IPS-20b (cell line): ENCODE data around the gene USP10.

ENCODE experiments used
- H3K27ac ChIP-seq: one replicate; pipeline ENCODE4 v1.5.1; 2013; ENCODE audit warnings: low read length
- H3K27me3 ChIP-seq: 2 replicates; pipeline ENCODE4 v1.6.1; 2013; ENCODE audit warnings: mild to moderate bottlenecking, low read length, inconsistent platforms; ENCODE audit not compliant: insufficient read depth
- H3K36me3 ChIP-seq: 2 replicates; pipeline ENCODE4 v1.6.1; 2013; ENCODE audit warnings: low read depth, mild to moderate bottlenecking, inconsistent platforms, low read length, moderate library complexity; ENCODE audit not compliant: insufficient read depth
- H3K4me1 ChIP-seq: 2 replicates; pipeline ENCODE4 v1.6.1; 2013; ENCODE audit warnings: mild to moderate bottlenecking, control low read depth, inconsistent platforms, low read length, moderate library complexity; ENCODE audit not compliant: insufficient read depth
- H3K4me3 ChIP-seq: 2 replicates; pipeline ENCODE4 v1.5.1; 2013; ENCODE audit warnings: mild to moderate bottlenecking, low read length, inconsistent platforms
- H3K9ac ChIP-seq: 2 replicates; pipeline ENCODE4 v1.6.1; 2013; ENCODE audit warnings: low read depth, mild to moderate bottlenecking, inconsistent platforms, low read length, moderate library complexity
- H3K9me3 ChIP-seq: 2 replicates; pipeline ENCODE4 v1.6.1; 2013; ENCODE audit warnings: mild to moderate bottlenecking, low read depth, low read length, inconsistent platforms; ENCODE audit not compliant: insufficient read depth

The USP10 gene

GRCh38 chr16:84807776-84808175, 108.0 kb downstream of the USP10 start:
- no peaks in the 10 kb centered on the region for H3K36me3 ChIP-seq
- H3K4me1 ChIP-seq = no peaks in the 10 kb centered on the region
- H3K27ac ChIP-seq = no peak overlapping the region
- H3K27me3 ChIP-seq = peaks cover 7% of the 10 kb centered on the region; the same call in 1 of the 2 replicates
- H3K9ac ChIP-seq = no peak overlapping the region
- no peaks in the 10 kb centered on the region for H3K9me3 ChIP-seq
- no peak overlapping the region for H3K4me3 ChIP-seq

- Histone ChIP-seq H3K4me1 (no peaks in the 10 kb centered on the region), H3K4me3 (no peak overlapping the region)
These were observed 109.0 kb downstream of the USP10 start for GRCh38 chr16:84808826-84809225.

GRCh38 chr16:84810518-84811273, 110.9 kb downstream of the USP10 start:
- Histone ChIP-seq H3K9ac (no peak overlapping the region), H3K4me1 (no peaks in the 10 kb centered on the region), H3K27me3 (peaks cover 7% of the 10 kb centered on the region; the same call in 1 of the 2 replicates), H3K9me3 (no peaks in the 10 kb centered on the region), H3K27ac (no peak overlapping the region), H3K4me3 (no peak overlapping the region), H3K36me3 (no peaks in the 10 kb centered on the region)

More at GRCh38 chr16:84808826-84809225, 109.0 kb downstream of the USP10 start:
- Histone ChIP-seq H3K36me3 (no peaks in the 10 kb centered on the region), H3K27ac (no peak overlapping the region), H3K9ac (no peak overlapping the region), H3K9me3 (no peaks in the 10 kb centered on the region), H3K27me3 (peaks cover 7% of the 10 kb centered on the region; the same call in 1 of the 2 replicates)

- Histone ChIP-seq H3K27me3 (peaks cover 7% of the 10 kb centered on the region; the same call in 1 of the 2 replicates), H3K4me1 (no peaks in the 10 kb centered on the region), H3K27ac (no peak overlapping the region), H3K36me3 (no peaks in the 10 kb centered on the region), H3K4me3 (no peak overlapping the region), H3K9ac (no peak overlapping the region), H3K9me3 (no peaks in the 10 kb centered on the region)
These were observed 111.7 kb downstream of the USP10 start for GRCh38 chr16:84811529-84811928.

DNA sequence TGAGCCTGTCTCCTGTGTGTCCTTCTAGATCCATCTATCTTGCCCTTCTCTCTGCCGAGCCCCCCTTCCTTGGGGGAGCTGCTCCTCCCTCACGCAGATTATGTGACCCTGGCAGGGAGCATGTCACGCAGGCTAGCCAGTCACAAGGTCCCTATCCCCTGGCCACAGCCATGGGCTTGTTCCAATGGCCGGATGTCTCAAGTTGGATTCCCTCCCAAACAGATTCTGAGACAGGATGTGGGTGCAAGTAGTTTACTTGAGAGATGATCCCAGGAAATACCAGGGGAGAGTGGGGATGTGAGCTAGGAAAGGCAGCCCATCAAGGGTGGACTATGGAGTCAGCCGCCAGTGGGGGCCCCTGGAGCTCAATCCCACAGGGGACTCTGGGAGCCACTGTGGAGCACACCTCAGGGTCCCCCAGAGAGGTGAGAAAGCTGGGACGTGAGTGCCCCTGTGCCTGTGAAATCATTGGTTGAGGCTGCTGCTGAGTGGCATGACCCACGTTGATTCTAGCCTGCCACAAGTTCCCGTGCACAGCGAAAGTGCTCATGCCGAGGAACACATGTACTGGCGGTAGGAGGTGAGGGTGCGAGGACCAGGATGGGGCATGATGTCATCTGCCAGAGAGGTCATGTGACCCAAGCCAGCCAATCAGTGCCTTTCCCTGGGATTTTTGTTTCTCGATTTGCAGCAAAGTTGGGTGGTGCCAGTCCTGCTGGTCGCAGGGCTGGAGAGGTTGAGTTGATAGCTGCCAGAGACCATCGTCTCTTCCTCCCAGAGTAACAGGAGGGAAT, 113.5 kb downstream of the USP10 start:
- Histone ChIP-seq H3K9me3 (no peaks in the 10 kb centered on the region), H3K9ac (no peak overlapping the region), H3K27me3 (peaks cover 22% of the 10 kb centered on the region), H3K27ac (no peak overlapping the region), H3K4me3 (no peak overlapping the region), H3K36me3 (no peaks in the 10 kb centered on the region), H3K4me1 (no peaks in the 10 kb centered on the region)

DNA sequence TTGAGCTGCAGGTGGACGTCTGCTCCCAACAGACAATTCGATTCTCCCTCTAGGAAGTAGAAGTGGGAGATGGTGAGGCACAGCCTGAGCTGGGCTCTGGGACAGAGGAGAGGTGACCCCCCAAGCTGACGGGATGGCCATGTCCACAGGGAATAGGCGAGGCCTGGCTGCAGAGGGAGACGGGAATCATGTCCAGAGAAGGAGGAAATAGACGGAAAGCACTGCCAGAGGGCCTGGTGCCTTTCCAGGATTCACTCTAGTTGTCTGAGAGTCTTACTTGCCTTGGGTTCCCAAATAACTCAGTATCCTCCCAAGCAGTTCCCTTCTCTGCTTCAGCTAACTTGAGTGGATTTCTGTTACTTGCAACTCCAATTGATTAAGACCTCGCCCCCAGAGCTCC, 115.7 kb downstream of the USP10 start:
- Histone ChIP-seq H3K27ac (no peak overlapping the region), H3K9ac (no peak overlapping the region), H3K4me3 (no peak overlapping the region), H3K4me1 (no peaks in the 10 kb centered on the region; the same call in 1 of the 2 replicates), H3K36me3 (no peaks in the 10 kb centered on the region), H3K9me3 (no peaks in the 10 kb centered on the region), H3K27me3 (peaks cover 41% of the 10 kb centered on the region)

- H3K27me3 ChIP-seq = peaks cover 47% of the 10 kb centered on the region
These were observed 116.2 kb downstream of the USP10 start for GRCh38 chr16:84816023-84816422.

DNA sequence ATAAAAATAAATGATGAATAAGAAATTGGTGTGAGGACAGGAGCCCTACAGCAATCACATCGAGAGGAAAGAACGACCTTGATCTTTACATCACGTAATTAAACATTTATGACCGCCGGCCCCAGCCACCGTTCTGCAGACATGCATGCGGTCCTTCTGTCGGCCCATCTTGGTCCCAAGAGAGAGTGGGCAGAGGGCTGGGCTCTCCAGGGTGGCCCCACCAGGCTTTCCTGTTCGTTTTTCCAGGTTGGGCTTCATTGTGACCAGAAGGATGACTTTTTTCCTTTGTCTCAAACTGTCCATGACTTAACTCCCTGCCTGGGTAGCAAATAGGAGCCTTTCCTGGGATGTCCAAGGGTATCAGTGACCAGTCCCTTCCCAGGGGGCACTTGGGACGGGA, 116.7 kb downstream of the USP10 start:
- Histone ChIP-seq H3K36me3 (no peaks in the 10 kb centered on the region), H3K9me3 (no peaks in the 10 kb centered on the region), H3K27ac (no peak overlapping the region), H3K4me1 (no peaks in the 10 kb centered on the region; the same call in 1 of the 2 replicates), H3K9ac (no peak overlapping the region), H3K27me3 (peaks cover 50% of the 10 kb centered on the region), H3K4me3 (no peak overlapping the region)

More at GRCh38 chr16:84816023-84816422, 116.2 kb downstream of the USP10 start:
- no peak overlapping the region for H3K27ac ChIP-seq
- no peaks in the 10 kb centered on the region for H3K36me3 ChIP-seq
- no peaks in the 10 kb centered on the region for H3K9me3 ChIP-seq
- H3K9ac ChIP-seq = no peak overlapping the region
- no peak overlapping the region for H3K4me3 ChIP-seq
- no peaks in the 10 kb centered on the region; the same call in 1 of the 2 replicates for H3K4me1 ChIP-seq

DNA sequence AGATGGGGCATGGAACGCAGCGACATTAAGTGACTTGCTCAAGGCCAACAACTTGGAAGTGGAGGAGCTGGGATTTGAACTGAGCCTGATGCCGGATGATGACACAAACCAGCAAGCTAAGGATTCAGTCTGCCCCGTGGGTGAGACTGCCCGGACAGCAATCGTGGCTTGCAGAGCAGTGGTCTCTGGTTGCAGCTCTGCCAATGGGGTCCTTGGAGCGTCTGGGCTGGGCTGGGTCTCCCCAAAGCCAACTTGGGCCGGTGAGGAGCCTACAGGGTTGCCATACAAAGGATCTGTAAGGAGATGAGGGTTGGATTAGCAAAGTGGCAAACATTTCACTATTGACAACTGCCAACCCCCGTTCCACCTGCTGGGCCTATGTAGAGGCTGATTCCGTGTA, 117.4 kb downstream of the USP10 start:
- Histone ChIP-seq H3K9me3 (no peaks in the 10 kb centered on the region), H3K27me3 (peaks cover 53% of the 10 kb centered on the region), H3K4me1 (no peaks in the 10 kb centered on the region; the same call in 1 of the 2 replicates), H3K4me3 (no peak overlapping the region), H3K27ac (no peak overlapping the region), H3K9ac (no peak overlapping the region), H3K36me3 (no peaks in the 10 kb centered on the region)

- peaks cover 55% of the 10 kb centered on the region for H3K27me3 ChIP-seq
- no peak overlapping the region for H3K9ac ChIP-seq
- H3K27ac ChIP-seq = no peak overlapping the region
- H3K9me3 ChIP-seq = no peaks in the 10 kb centered on the region
- no peaks in the 10 kb centered on the region for H3K36me3 ChIP-seq
- H3K4me1 ChIP-seq = no peaks in the 10 kb centered on the region; the same call in 1 of the 2 replicates
- no peak overlapping the region for H3K4me3 ChIP-seq
These were observed 117.8 kb downstream of the USP10 start for GRCh38 chr16:84817613-84818012.

DNA sequence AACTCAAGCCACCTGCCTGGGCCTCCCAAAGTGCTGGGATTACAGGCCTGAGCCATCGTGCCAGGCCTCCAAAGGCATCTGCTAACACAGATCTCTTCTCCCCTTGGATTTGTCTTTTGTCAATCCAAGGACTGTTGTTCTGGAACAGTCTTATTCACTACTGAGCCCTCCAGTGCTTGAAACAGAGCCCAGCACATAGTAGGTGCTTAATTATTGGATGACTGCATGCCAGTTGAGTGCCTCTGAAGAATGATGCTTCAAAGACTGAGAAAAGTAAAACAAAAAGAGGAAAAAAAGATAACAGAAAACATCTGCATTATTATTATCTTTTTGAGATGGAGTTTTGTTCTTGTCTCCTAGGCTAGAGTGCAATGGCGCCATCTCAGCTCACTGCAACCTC, 118.3 kb downstream of the USP10 start:
- Histone ChIP-seq H3K36me3 (no peaks in the 10 kb centered on the region), H3K9me3 (no peaks in the 10 kb centered on the region), H3K27me3 (peaks cover 57% of the 10 kb centered on the region), H3K4me1 (no peaks in the 10 kb centered on the region; the same call in 1 of the 2 replicates), H3K9ac (no peak overlapping the region), H3K27ac (no peak overlapping the region), H3K4me3 (no peak overlapping the region)
